SK-N-SH (cell line): ENCODE data around the gene ERC1. TPM values are rescaled to one million over a fixed set of nuclear protein-coding genes. Genes with fewer than 3 reads are reported as not detected.

Experiments used
- CTCF ChIA-PET: fragments of 300-600, 350-600 bp; formaldehyde crosslinking; extraction: SDS; loops from one replicate; lab custom pipeline; 2021; lab: Yijun Ruan, JAX
- POLR2A ChIA-PET: fragments of 350-600 bp; sonication (Branson Sonifier 250); formaldehyde crosslinking; extraction: SDS; loops from one replicate; lab custom pipeline; 2020; ENCODE audit warnings: antibody characterized with exemption, inconsistent platforms; lab: Yijun Ruan, JAX
- DNase-seq: peaks from one replicate; pipeline ENCODE4 v3.0.0; 2012
- H2AFZ ChIP-seq: fragments of 200-600 bp; sonication (generic); 2 replicates; pipeline ENCODE4 v1.8.1; 2016; ENCODE audit warnings: antibody characterized with exemption, mild to moderate bottlenecking, low read depth
- H3F3A ChIP-seq: fragments of 200-600 bp; sonication (generic); replicated peaks from 2 replicates; pipeline ENCODE3; 2016; ENCODE audit warnings: antibody characterized with exemption, mild to moderate bottlenecking; ENCODE audit not compliant: insufficient read depth
- H3K27ac ChIP-seq, 2 experiments: fragments of 200-500 bp in 1 of 2; fragments of 200-600 bp in 1 of 2; sonication (Bioruptor generic) in 1 of 2; sonication (generic), shearing (Covaris generic) in 1 of 2; 2 replicates each; pipeline versions ENCODE4 v1.5.1 to v1.6.1; 2014 to 2016; ENCODE audit warnings: low read depth in 2 of 2, inconsistent platforms in 1 of 2, low read length in 1 of 2, mild to moderate bottlenecking in 1 of 2, mixed read lengths in 1 of 2
- H3K27me3 ChIP-seq: fragments of 200-600 bp; sonication (generic), shearing (Covaris generic); 2 replicates; pipeline ENCODE4 v1.6.1; 2016; ENCODE audit warnings: mixed run types; ENCODE audit not compliant: insufficient read depth
- H3K36me3 ChIP-seq, 2 experiments: fragments of 200-500 bp in 1 of 2; fragments of 200-600 bp in 1 of 2; sonication (Bioruptor generic) in 1 of 2; sonication (generic) in 1 of 2; replicated peaks in 1 of 2; 2 replicates each; pipeline versions ENCODE3 to v1.5.1; 2014 to 2016; ENCODE audit warnings: low read length in 1 of 2, mild to moderate bottlenecking in 1 of 2; ENCODE audit not compliant: insufficient read depth in 2 of 2, control insufficient read depth in 1 of 2
- H3K4me1 ChIP-seq, 2 experiments: fragments of 200-500 bp in 1 of 2; fragments of 200-600 bp in 1 of 2; sonication (Bioruptor generic) in 1 of 2; sonication (generic), shearing (Covaris generic) in 1 of 2; 2 replicates each; pipeline versions ENCODE4 v1.5.1 to v1.6.1; 2014 to 2016; ENCODE audit warnings: low read depth in 1 of 2, low read length in 1 of 2, mixed run types in 1 of 2; ENCODE audit not compliant: insufficient read depth in 2 of 2, control insufficient read depth in 1 of 2
- H3K4me2 ChIP-seq: fragments of 200-600 bp; sonication (generic), shearing (Covaris generic); 2 replicates; pipeline ENCODE4 v1.6.1; 2017; ENCODE audit warnings: mixed run types
- H3K4me3 ChIP-seq, 2 experiments: fragments of 200-500 bp in 1 of 2; fragments of 200-600 bp in 1 of 2; sonication (Bioruptor generic) in 1 of 2; sonication (generic), shearing (Covaris generic) in 1 of 2; 2 replicates each; pipeline versions ENCODE4 v1.5.1 to v1.8.1; 2014 to 2016; ENCODE audit warnings: low read depth in 2 of 2, inconsistent platforms in 1 of 2, low read length in 1 of 2, mild to moderate bottlenecking in 1 of 2, mixed read lengths in 1 of 2, moderate library complexity in 1 of 2
- H3K79me2 ChIP-seq: fragments of 200-600 bp; sonication (generic); 2 replicates; pipeline ENCODE4 v1.8.1; 2017; ENCODE audit warnings: mild to moderate bottlenecking; ENCODE audit not compliant: insufficient read depth
- H3K9ac ChIP-seq: fragments of 200-600 bp; sonication (generic); 2 replicates; pipeline ENCODE4 v1.6.1; 2017; ENCODE audit warnings: mixed run types
- H3K9me2 ChIP-seq: fragments of 200-600 bp; sonication (generic); 2 replicates; pipeline ENCODE4 v1.6.1; 2017; ENCODE audit warnings: mixed run types
- H3K9me3 ChIP-seq: fragments of 200-600 bp; sonication (generic); 2 replicates; pipeline ENCODE4 v1.6.1; 2017; ENCODE audit warnings: mixed run types, mild to moderate bottlenecking, moderate library complexity
- H4K20me1 ChIP-seq: fragments of 200-600 bp; sonication (generic); 2 replicates; pipeline ENCODE4 v1.6.1; 2017; ENCODE audit warnings: mild to moderate bottlenecking, mixed run types; ENCODE audit not compliant: insufficient read depth
- CHD2 ChIP-seq: fragments of 150-350 bp; IDR thresholded peaks from 2 replicates; pipeline ENCODE4 v1.6.1; 2018; ENCODE audit warnings: low read length; ENCODE audit not compliant: partially characterized antibody
- EP300 ChIP-seq, 2 experiments: IDR thresholded peaks; 2 replicates each; pipeline versions ENCODE4 v1.4.0 to v1.6.1; 2012; ENCODE audit warnings: borderline replicate concordance in 1 of 2, low read depth in 1 of 2, low read length in 1 of 2
- GATA2 ChIP-seq: sonication (generic); formaldehyde crosslinking; IDR thresholded peaks from 2 replicates; pipeline ENCODE4 v1.5.0; 2020; ENCODE audit warnings: mild to moderate bottlenecking, missing genetic modification reagents
- POLR2AphosphoS5 ChIP-seq: IDR thresholded peaks from 2 replicates; pipeline ENCODE4 v1.6.1; 2012; ENCODE audit warnings: low read depth, low read length
- RCOR1 ChIP-seq: fragments of 150-350 bp; IDR thresholded peaks from 2 replicates; pipeline ENCODE4 v1.6.1; 2017; ENCODE audit warnings: antibody characterized with exemption, low read length
- RFX5 ChIP-seq: IDR thresholded peaks from 2 replicates; pipeline ENCODE4 v1.6.1; 2012; ENCODE audit warnings: mild to moderate bottlenecking, improper control_type of control experiment, low read length
- TAF1 ChIP-seq: IDR thresholded peaks from 2 replicates; pipeline ENCODE4 v1.6.1; 2012; ENCODE audit warnings: low read depth, mild to moderate bottlenecking, low read length, moderate library complexity, borderline replicate concordance
- TEAD4 ChIP-seq: IDR thresholded peaks from 2 replicates; pipeline ENCODE4 v1.4.0; 2012; ENCODE audit warnings: mild to moderate bottlenecking, borderline replicate concordance; ENCODE audit not compliant: insufficient read depth
- WGBS: methylation state at CpG from one replicate; pipeline ENCODE4 v1.1.6; 2017; ENCODE audit warnings: low lambda C conversion rate; 5-methylcytosine and 5-hydroxymethylcytosine counted together
- polyA plus RNA-seq, 3 experiments: library from polyadenylated mRNA; depleted of rRNA; stranded (reverse); fragments of >200 nt; gene quantifications; 2 replicates each; pipeline ENCODE4 v1.2.3, GENCODE V29; 2012
- TF ChIP-seq, protein P1 (sequence below): IDR thresholded peaks from 2 replicates; pipeline ENCODE4; 2012
- TF ChIP-seq, protein P2 (sequence below): IDR thresholded peaks from 2 replicates; pipeline ENCODE4 v1.4.0; 2012; ENCODE audit warnings: low read depth
- TF ChIP-seq, protein P3 (sequence below): fragments of 150-350 bp; IDR thresholded peaks from 2 replicates; pipeline ENCODE4 v1.6.1; 2017; ENCODE audit warnings: antibody characterized with exemption, low read length, low read depth, borderline replicate concordance

ERC1 gene
- polyA plus RNA-seq, 1 of the 3 experiments (the other 2 are of a cell fraction): 7.5 TPM

DNA sequence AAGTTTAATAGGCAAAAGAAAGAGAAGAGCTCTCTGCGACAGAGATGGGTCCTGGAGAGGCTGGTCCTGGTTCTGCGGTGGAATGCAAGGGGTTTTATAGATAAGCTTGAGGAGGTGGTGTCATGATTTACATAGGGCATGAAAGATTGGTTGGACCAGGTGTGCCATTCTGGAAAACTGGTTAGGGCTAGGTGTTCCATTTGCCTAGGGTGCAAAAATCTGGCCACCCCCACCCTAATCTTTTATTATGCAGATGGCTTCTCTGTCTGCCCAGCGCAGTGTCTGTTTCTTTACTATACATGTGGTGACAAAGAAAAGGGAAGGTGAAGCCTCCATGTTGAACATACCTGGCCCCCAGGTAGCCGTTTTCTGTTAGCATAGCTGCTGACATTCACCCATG is 65.4 kb downstream of the ERC1 start:
- CTCF ChIA-PET: interaction anchor here (0.9 to 1.3 kb wide), 4 partner anchors 13 to 37 kb away, joined by 3 to 5 read pairs (median 4); no protein-coding TSS in a partner anchor
- TF ChIP-seq POLR2AphosphoS5 (no peak), RFX5 (no peak), EP300 (IDR thresholded peaks at IDR 0.05; ENCODE audit: borderline replicate concordance in 1 of 2, low read depth in 1 of 2, low read length in 1 of 2) (no peak), TEAD4 (no peak)
- TF ChIP-seq, all 33 proteins: peak for 0
- no peak overlapping the region for H2AFZ ChIP-seq
- POLR2A ChIA-PET: no interaction called here
- peaks cover 0 to 11% of the 10 kb centered on the region in 2 experiments; a peak in 2 of 4 replicates for H3K4me1 ChIP-seq
- peaks cover 0 to 16% of the 10 kb centered on the region in 2 experiments for H3K36me3 ChIP-seq
- H3K27me3 ChIP-seq: no peaks in the 10 kb centered on the region
- WGBS: 95% methylated on average over 4 of the region's 4 CpGs
- H3K27ac ChIP-seq: no peak overlapping the region
- H3K4me3 ChIP-seq: no peak overlapping the region
- DNase-seq: no peak
- H3F3A ChIP-seq: peaks cover 4% of the 10 kb centered on the region
- H3K9me2 ChIP-seq: no peaks in the 10 kb centered on the region
- no peak overlapping the region for H3K4me2 ChIP-seq
- no peaks in the 10 kb centered on the region; the same call in 1 of the 2 replicates for H4K20me1 ChIP-seq
- H3K79me2 ChIP-seq: peaks cover 69% of the 10 kb centered on the region
- H3K9ac ChIP-seq: no peak overlapping the region
- H3K9me3 ChIP-seq: peaks cover 14% of the 10 kb centered on the region

DNA sequence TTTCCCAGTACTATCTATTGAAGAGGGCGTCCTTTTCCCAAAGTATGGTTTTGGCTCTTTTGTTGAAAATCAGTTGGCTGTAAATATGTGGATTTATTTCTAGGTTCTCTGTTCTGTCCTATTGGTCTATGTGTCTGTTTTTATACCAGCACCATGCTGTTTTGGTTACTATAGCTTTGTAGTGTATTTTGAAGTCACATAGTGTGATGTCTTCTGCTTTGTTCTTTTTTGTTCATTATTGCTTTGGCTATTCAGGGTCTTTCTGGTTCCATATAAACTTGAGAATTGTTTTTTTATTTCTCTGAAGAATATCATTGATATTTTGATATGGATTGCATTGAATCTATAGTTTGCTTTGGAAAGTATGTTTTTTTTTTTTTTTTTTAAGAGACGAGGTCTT is 67.4 kb downstream of the ERC1 start:
- DNase-seq: no peak
- Histone ChIP-seq H2AFZ (no peak overlapping the region), H3K27ac (no peak overlapping the region), H4K20me1 (no peaks in the 10 kb centered on the region; the same call in 1 of the 2 replicates), H3K4me2 (no peak overlapping the region), H3F3A (peaks cover 4% of the 10 kb centered on the region), H3K9ac (no peak overlapping the region), H3K9me3 (peaks cover 17% of the 10 kb centered on the region), H3K36me3 (peaks cover 0 to 29% of the 10 kb centered on the region in 2 experiments), H3K27me3 (no peaks in the 10 kb centered on the region), H3K4me3 (no peak overlapping the region), H3K79me2 (peaks cover 75% of the 10 kb centered on the region), H3K4me1 (peaks cover 0 to 9% of the 10 kb centered on the region in 2 experiments; a peak in 2 of 4 replicates), H3K9me2 (no peaks in the 10 kb centered on the region)
- POLR2A ChIA-PET: no interaction called here
- CTCF ChIA-PET: no interaction called here
- TF ChIP-seq CHD2: no peak
- no peak for TF ChIP-seq TAF1
- TF ChIP-seq, protein P1, sequence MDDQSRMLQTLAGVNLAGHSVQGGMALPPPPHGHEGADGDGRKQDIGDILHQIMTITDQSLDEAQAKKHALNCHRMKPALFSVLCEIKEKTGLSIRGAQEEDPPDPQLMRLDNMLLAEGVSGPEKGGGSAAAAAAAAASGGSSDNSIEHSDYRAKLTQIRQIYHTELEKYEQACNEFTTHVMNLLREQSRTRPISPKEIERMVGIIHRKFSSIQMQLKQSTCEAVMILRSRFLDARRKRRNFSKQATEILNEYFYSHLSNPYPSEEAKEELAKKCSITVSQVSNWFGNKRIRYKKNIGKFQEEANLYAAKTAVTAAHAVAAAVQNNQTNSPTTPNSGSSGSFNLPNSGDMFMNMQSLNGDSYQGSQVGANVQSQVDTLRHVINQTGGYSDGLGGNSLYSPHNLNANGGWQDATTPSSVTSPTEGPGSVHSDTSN: no peak
- TF ChIP-seq, protein P2, sequence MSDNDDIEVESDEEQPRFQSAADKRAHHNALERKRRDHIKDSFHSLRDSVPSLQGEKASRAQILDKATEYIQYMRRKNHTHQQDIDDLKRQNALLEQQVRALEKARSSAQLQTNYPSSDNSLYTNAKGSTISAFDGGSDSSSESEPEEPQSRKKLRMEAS: no peak
- TF ChIP-seq, protein P3, sequence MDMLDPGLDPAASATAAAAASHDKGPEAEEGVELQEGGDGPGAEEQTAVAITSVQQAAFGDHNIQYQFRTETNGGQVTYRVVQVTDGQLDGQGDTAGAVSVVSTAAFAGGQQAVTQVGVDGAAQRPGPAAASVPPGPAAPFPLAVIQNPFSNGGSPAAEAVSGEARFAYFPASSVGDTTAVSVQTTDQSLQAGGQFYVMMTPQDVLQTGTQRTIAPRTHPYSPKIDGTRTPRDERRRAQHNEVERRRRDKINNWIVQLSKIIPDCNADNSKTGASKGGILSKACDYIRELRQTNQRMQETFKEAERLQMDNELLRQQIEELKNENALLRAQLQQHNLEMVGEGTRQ: no peak
- TF ChIP-seq RCOR1: no peak
- TF ChIP-seq GATA2 (CRISPR knock-in tag): no peak
- TF ChIP-seq RFX5: no peak
- 91% methylated on average over 2 of the region's 2 CpGs for WGBS
